Activated CD8-positive, alpha-beta memory T cell treated with anti-CD3 and anti-CD28 coated beads for 36 hours (primary cell): Measurements from ENCODE around the gene STAT2. TPM values are rescaled to one million over a fixed set of nuclear protein-coding genes. Genes with fewer than 3 reads are reported as not detected.
"Not testable (repeated sequence)": the region's sequence is repeated elsewhere in the genome, so short reads cannot be mapped to it uniquely, and the experiment has no call there.

Experiments used
- CTCF ChIA-PET: fragments of 350-600 bp; sonication (Branson Sonifier 250); formaldehyde crosslinking; loops from one replicate; lab custom pipeline; 2021; ENCODE audit warnings: antibody characterized with exemption; lab: Charles Lee
- POLR2A ChIA-PET: fragments of 350-600 bp; sonication (Branson Sonifier 250); formaldehyde crosslinking; loops from one replicate; lab custom pipeline; 2021; ENCODE audit warnings: antibody characterized with exemption; lab: Charles Lee
- total RNA-seq, 2 experiments: library from RNA; stranded (reverse); gene quantifications; one replicate each; pipeline ENCODE4 v1.2.3, GENCODE V29; 2021

The STAT2 gene
- total RNA-seq, 2 experiments from 2014 or later, result 53.1 to 54.1 TPM

DNA sequence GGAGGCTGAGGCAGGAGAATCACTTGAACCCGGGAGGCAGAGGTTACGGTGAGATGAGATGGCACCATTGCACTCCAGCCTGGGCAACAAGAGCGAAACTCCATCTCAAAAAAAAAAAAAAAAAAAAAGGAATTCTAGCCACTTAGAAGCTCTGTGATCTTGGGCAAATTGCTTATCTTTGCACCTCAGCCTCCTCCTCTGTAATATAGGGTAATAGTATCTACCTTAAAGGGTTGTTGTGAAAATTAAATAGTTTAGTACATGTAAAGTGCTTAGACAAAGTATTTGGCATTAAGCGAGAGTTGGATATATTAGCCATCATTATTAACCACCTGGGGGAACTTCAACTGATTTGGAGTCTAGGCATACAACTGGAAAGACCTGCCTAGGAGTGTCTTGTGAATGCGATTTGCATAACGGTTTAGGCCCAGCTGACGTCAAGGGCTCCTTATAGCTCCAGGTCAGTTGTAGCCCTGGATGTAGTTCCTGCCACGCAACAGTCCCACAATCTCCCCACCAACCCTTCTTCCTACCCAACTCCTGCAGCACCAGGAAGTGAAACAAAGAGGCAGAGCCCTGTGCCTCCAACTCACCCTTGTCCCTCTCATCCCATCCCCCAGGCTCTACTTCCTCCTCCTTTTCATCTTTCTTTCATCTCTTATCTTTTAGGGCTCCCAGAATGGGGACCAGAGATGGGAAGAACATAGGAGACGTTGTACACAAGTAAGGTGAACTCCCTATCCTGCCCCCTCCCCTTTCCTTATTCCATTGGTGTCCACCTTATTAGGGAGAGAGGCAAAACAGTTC lies 23.3 kb downstream of the STAT2 start:
- ChIA-PET POLR2A (interaction anchor here (0.6 to 1.6 kb wide), 2 partner anchors 23 to 121 kb away, joined by 3 to 4 read pairs; partner anchors contain the start of gene STAT2), CTCF (interaction anchor here (0.8 kb wide), 1 partner anchor 21 kb away, joined by 3 read pairs; the partner anchor contains the start of gene CNPY2)

DNA sequence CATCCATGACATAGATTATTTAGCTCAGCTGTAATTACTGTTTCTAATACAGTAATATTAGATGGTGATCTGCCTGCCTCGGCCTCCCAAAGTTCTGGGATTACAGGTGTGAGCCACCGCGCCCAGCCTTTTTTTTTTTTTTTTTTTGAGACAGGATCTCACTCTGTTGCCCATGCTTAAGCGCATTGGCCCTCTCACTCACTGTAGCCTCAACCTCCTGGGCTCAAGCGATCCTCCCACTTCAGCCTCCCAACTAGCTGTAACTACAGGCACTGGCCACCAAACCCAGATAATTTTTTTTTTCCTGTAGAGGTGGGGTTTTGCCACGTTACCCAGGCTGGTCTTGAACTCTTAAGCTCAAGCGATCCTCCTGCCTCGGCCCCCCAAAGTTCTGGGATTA lies 24.4 kb downstream of the STAT2 start:
- POLR2A ChIA-PET, result interaction anchor here (1.6 kb wide), 1 partner anchor 24 kb away, joined by 4 read pairs; the partner anchor contains the start of gene STAT2
- CTCF ChIA-PET, result not testable (repeated sequence)

DNA sequence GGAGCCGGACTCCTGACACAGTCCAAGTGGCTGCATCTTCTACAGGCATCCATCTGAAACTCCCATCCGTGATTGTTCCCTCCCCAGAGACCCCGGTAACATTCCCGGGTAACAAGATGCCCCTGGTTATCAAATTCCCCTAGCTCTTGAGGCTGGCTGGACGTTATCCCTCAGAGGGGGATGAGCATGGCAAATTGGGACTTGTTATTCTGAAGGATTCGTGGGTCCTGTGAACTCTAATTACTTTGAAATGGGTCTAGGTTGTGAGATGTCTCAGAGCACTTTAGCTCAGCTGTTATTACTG lies 25.5 kb downstream of the STAT2 start:
- CTCF ChIA-PET, result interaction anchor here (1.5 kb wide), 1 partner anchor 130 kb away, joined by 4 read pairs; no protein-coding TSS in a partner anchor
- POLR2A ChIA-PET, result interaction anchor here (0.6 to 1.5 kb wide), 3 partner anchors 14 to 25 kb away, joined by 3 to 8 read pairs (median 4); partner anchors contain the start of gene STAT2

DNA sequence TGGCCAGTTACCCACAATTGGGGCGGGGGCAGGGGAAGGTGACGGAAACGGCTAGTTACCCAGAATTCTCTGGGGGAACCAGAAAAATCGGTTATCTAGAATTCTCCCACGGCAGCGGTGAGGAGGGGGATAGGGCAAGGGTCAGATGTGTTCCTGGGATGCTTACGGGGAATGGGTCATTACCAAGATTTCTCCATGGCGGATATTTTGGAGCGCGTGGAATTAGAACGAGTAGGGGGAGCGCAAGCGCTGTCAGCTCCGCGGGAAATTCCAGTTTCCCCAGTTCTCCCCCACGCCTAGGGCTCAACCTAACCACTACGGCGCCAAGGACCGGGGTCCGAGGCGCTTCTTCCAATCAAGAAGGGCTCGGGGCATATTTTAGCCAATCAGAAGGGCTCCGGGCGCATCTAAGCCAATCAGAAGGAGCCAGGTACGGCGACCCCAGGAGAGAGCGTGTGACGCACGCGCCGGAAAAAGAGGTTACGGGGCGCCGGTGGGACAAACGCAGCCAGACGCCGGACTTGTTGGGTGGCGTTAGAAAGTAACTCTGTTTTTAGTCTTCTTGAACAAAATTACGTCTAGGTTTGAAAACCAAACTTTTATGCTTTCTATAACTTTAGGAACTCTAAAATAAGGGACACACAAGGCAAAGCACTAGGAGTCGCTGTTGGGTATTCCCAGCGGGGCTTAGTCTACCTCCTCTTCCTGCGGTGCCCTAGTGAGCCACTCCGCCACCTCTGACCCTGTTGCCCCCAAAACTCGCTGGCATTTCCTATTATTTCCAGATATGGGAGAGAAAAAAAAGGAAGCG lies 26.0 kb downstream of the STAT2 start, which contains the start of gene PAN2:
Gene PAN2 (minus strand): TSS at position 322 of the 811 bp plus-strand sequence. CDS start 906 bp downstream, outside the sequence.
- ChIA-PET CTCF (interaction anchor here (1.0 to 1.5 kb wide), 3 partner anchors 17 to 135 kb away, joined by 3 to 4 read pairs (median 3); partner anchors contain the start of gene SPRYD4), POLR2A (interaction anchor here (0.7 to 1.5 kb wide), 5 partner anchors 17 to 230 kb away, joined by 3 to 10 read pairs (median 4); partner anchors contain the start of genes CS, PA2G4 and STAT2)

DNA sequence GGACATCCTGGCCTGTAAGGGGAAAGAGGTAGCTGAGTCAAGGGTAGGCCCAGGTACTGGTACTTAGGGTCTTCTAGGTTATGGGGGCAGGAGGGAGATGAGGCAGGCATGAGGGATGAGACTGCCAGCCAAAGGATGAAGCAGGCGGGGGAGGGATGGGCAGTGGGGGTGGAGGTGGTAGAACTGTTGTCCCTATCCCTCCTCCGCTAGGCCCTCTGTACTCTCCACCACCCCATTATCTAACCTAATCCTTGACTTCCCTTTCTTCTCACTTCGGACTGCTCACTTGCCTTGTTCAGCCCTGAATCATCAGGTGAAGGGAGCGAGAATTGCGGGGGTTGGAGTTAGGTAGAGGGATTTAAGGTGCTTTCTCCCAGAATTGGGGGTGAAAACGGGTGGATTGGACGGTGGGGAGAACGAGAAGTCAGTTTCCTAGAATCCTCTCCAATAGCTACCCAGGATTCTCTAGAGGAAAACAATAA lies 26.7 kb downstream of the STAT2 start:
- CTCF ChIA-PET, result interaction anchor here (1.0 to 1.5 kb wide), 3 partner anchors 18 to 135 kb away, joined by 3 to 4 read pairs (median 3); partner anchors contain the start of gene SPRYD4
- POLR2A ChIA-PET, result interaction anchor here (0.7 to 1.5 kb wide), 5 partner anchors 8 to 229 kb away, joined by 3 to 22 read pairs (median 8); partner anchors contain the start of genes CS, PA2G4 and STAT2

DNA sequence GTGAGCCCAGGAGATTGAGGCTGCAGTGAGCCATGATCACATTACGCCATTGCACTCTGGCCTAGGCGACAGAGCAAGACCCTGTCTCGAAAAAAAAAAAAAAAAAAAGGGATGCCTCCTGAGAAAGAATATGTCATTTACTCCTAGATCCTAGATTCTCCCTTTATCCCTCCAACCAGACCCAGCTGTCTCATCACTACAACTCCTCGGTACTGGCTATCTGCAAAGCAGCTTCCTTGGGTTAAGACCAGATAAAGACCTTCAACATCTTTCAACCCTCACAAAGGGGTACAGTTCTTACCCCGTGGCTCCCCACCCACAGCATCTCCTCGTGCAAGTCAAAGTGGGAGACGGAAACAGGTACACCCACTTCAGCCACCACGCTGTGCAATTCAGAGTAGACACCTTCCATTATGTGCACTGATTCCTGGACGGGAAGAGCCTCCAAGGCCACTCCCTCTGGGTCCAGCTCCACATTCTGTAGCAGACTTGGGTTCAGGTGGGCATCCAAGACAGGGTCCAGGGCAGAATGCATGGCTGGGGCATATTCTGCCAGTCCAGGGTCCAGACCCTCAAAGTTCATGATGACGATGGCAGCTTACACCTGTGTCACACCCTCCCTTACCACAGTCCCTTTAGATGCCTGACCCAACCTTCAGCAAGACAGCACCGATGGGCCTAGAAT lies 27.3 kb downstream of the STAT2 start:
- ChIA-PET POLR2A (interaction anchor here (0.7 to 1.5 kb wide), 3 partner anchors 9 to 27 kb away, joined by 8 to 22 read pairs (median 10); partner anchors contain the start of gene STAT2), CTCF (interaction anchor here (1.0 kb wide), 1 partner anchor 22 kb away, joined by 4 read pairs; no protein-coding TSS in a partner anchor)

DNA sequence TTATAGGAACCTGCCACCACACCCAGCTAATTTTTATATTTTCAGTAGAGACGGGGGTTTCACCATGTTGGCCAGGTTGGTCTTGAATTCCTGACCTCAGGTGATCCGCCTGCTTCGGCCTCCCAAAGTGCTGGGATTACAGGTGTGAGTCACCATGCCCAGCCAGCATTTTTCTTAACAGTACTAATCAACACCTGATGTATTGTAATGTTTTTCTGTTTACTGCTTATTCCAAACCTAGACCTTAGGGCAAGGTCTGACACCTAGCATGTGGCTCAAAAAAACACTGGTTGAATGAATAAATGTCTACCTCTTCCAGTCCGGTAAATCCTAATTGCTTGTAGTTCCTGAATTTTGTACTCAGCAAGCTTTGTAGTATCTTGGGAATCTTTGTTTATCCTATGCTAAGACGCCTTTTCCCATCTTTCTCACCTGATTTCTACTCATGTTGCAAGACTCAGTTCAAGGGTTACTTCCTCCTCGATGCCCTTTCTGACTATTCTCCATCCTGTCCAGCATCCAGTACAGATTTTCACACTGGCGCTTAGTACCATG lies 28.9 kb downstream of the STAT2 start:
- POLR2A ChIA-PET, result no interaction called here

DNA sequence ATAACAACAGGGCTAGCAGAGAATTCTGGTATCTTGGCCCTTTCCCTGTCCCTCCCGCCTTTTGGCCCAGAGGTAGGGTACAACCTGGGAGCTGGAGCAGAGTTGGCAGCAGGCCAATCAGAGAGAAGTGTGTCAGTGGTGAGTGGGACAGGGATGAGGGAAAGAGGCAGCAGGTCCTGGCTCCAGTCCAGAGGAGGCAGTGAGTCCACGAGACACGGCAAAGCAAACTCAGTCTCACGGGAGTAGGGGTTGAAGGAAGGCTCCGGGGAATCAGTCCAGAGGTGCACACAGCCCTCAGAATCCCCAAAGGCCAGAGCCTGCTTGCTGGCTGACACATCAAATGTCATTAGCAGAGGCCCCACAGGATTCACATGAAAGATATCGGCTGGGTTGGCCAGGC lies 33.4 kb downstream of the STAT2 start:
- ChIA-PET CTCF (no interaction called here), POLR2A (no interaction called here)

More for the DNA sequence above, 28.9 kb downstream of the STAT2 start:
- CTCF ChIA-PET, result interaction anchor here (0.5 to 1.2 kb wide), 2 partner anchors 26 to 31 kb away, joined by 3 to 4 read pairs; no protein-coding TSS in a partner anchor

DNA sequence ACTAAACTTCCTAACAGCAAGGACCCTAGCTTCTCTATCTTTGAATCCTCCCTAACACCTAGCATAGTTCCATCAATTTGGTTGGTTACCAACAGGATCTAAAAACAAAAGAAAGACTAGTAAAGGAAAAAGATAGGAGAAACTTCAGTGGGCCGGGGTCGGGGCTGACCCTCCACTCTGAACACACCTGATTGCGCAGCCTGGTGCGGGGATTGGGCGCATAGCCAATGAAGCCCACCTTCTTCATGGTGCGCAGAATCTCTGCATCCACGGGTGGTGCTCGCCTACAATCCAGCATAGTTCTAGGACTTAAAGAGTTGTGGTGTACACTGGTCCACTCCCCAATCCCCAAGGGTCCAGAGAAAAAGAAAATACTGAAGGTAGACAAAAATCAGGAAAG lies 33.8 kb downstream of the STAT2 start:
- CTCF ChIA-PET, result no interaction called here
- POLR2A ChIA-PET, result no interaction called here

DNA sequence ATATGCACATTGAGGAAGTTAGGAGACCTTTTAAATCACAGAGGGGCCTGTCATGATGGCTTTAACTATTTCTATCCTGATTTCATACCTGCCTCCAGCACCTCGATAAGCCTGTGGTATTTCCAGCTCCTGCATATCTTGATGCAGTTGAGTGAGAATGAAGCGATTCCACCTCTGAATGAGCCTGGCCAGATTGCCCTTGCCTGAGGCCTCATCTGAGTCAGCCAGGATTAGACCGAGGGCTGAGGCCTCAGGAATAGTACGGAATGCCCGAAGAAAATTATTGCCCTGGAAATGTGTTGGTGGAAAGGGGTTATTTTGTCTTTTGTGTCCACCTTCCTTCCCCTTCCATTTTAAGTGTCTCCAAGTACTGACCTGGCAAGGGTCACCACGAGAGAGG lies 35.7 kb downstream of the STAT2 start:
- ChIA-PET POLR2A (no interaction called here), CTCF (interaction anchor here (0.7 kb wide), 1 partner anchor 49 kb away, joined by 3 read pairs; no protein-coding TSS in a partner anchor)

DNA sequence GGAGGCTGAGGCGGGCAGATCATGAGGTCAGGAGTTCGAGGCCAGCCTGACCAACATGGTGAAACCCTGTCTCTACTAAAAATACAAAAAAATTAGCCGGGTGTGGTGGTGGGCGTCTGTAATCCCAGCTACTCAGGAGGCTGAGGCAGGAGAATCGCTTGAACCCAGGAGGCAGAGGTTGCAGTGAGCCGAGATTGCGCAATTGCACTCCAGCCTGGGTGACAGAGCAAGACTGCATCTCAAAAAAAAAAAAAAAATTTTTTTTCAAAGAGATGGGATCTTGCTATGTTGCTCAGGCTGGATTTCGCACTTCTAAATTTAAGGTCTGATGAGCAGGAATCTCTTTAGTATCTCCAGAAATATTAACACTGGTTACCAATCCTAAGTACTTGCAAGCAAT lies 38.3 kb downstream of the STAT2 start:
- POLR2A ChIA-PET, result interaction anchor here (0.6 to 1.1 kb wide), 3 partner anchors 17 to 147 kb away, joined by 4 to 8 read pairs (median 5); partner anchors contain the start of gene IL23A
- CTCF ChIA-PET, result interaction anchor here (0.7 kb wide), 2 partner anchors 266 to 601 kb away, joined by 4 read pairs; no protein-coding TSS in a partner anchor

DNA sequence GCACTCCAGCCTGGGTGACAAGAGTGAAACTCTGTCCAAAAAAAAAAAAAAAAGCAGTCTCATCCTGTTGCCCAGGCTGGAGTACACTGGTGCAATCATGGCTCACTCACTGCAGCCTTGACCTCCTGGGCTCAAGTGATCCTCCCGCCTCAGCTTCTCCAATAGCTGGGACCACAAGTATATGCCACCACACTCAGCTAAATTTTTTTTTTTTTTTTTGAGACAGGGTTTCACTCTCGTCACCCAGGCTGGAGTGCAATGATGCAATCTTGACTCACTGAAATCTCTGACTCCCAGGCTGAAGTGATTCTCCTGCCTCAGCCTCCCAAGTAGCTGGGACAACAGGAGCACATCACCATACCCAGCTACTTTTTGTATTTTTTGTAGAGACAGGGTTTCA lies 38.9 kb downstream of the STAT2 start:
- CTCF ChIA-PET, result interaction anchor here (0.6 to 0.7 kb wide), 4 partner anchors 98 to 602 kb away, joined by 3 to 5 read pairs (median 4); no protein-coding TSS in a partner anchor
- POLR2A ChIA-PET, result interaction anchor here (0.6 to 1.1 kb wide), 5 partner anchors 14 to 148 kb away, joined by 3 to 8 read pairs (median 4); partner anchors contain the start of gene IL23A

DNA sequence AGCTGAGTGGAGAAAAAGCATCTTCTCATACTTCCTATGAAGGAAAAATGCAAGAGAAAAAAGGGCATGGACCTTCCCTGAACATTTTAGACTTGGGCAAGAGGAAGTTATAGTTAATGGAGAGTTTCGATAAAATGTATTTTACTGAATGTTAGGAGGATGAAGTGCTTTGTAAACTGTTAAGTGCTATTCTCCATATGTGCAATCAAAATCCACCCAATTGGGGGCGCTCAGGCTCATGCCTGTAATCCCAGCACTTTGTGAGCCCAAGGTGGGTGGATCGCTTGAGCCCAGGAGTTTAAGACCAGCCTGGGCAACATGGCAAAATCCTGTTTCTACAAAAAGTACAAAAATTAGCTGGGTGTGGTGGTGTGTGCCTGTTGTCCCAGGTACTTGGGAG lies 42.2 kb downstream of the STAT2 start:
- ChIA-PET POLR2A (no interaction called here), CTCF (interaction anchor here (1.7 to 3.2 kb wide), 2 partner anchors 23 to 95 kb away, joined by 4 to 13 read pairs; partner anchors contain the start of gene IL23A)

DNA sequence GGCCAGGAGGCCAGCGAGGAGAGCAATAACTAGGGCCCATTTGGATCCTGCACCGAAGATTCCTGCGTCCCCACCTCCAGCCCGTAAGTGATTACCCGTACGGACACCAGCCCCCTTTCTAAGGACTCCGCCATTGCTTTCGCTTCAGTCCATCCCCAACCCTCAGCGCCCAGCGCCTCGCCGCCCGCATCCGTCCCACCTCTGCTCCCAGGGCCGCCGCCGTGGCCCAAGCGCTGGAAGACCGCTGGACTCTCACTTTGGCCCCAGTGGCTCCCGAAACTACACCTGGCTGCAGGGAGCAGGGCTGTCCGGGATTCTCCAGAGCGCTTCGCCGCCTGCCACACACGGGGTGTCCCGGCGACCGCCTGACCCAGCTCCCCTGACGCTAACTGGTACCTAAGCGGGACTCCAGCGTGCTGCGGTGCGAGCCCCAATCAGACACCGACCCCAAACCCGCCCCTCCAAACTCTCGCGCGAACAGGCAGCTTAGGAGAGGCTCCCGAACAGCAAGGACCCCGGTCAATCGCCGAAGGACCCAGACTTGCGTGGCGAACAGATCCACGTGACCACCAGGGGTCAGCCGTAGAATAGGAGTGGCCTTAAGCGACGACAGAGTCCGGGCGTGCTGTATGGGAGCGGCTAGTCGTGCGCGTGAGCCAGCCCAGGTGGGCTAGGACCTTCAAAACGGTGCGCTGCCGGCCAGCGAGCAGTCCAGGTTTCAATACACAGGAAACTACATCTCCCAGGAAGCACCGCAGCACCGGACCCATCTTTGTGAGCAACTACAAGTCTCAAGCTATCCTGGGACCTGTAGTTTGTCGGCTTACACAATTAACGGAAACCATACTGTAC lies 44.1 kb downstream of the STAT2 start, which contains the start of gene CNPY2:
Gene CNPY2 (minus strand): TSS at position 367 of the 852 bp plus-strand sequence. CDS start 771 bp downstream, outside the sequence.
- CTCF ChIA-PET, result interaction anchor here (0.9 to 3.2 kb wide), 7 partner anchors 21 to 148 kb away, joined by 3 to 13 read pairs (median 3); partner anchors contain the start of genes IL23A and SMARCC2
- POLR2A ChIA-PET, result interaction anchor here (0.6 to 2.1 kb wide), 9 partner anchors 14 to 330 kb away, joined by 3 to 10 read pairs (median 5); partner anchors contain the start of genes ATP5F1B, IL23A, PAN2 and STAT2

DNA sequence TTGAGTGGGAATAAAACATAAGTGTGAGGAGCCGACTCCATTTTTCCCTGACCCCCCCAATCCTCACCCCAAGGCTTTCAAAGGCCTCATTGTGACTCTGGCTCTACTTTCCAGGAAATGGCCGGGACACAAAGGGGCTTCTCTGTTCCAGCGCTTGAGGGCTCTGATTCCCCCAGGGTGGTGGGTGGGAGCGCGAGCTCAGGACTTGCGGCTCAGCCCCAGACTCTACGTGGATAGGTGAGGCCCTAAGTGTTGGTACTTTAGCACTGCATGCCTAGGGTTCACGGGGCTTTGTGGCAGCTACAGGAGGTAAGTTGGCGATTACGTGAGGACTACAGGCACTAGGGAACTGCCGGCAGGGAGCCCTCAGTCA lies 44.7 kb downstream of the STAT2 start:
- CTCF ChIA-PET, result interaction anchor here (0.9 to 3.2 kb wide), 5 partner anchors 21 to 149 kb away, joined by 3 to 13 read pairs (median 3); partner anchors contain the start of genes IL23A and SMARCC2
- POLR2A ChIA-PET, result interaction anchor here (1.2 to 2.1 kb wide), 3 partner anchors 16 to 134 kb away, joined by 5 to 10 read pairs (median 10); partner anchors contain the start of genes STAT2 and TIMELESS

DNA sequence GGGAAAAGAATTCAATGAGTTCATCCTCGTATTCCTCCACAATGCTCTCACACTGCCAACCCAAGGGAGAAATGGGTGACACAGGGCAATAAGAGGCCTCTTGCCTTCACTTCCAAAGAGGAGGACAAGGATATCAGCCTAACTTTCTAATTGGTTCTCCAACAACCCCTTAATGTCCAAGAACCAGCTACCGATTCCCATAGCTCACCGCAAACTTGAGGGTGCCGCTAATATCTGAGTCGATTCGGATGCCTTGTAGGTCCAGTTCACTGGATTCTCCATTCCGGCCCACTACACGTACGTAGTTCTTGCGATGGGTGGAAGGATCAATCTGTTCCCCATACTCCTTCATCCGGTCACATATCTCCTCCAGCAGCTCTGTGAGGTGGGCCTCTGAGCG lies 48.9 kb downstream of the STAT2 start:
- ChIA-PET POLR2A (interaction anchor here (2.0 kb wide), 1 partner anchor 10 kb away, joined by 6 read pairs; no protein-coding TSS in a partner anchor), CTCF (interaction anchor here (0.6 to 1.5 kb wide), 5 partner anchors 22 to 121 kb away, joined by 3 to 4 read pairs (median 4); partner anchors contain the start of genes ANKRD52 and SMARCC2)
